ENCODE results near the gene APC2.

DNA sequence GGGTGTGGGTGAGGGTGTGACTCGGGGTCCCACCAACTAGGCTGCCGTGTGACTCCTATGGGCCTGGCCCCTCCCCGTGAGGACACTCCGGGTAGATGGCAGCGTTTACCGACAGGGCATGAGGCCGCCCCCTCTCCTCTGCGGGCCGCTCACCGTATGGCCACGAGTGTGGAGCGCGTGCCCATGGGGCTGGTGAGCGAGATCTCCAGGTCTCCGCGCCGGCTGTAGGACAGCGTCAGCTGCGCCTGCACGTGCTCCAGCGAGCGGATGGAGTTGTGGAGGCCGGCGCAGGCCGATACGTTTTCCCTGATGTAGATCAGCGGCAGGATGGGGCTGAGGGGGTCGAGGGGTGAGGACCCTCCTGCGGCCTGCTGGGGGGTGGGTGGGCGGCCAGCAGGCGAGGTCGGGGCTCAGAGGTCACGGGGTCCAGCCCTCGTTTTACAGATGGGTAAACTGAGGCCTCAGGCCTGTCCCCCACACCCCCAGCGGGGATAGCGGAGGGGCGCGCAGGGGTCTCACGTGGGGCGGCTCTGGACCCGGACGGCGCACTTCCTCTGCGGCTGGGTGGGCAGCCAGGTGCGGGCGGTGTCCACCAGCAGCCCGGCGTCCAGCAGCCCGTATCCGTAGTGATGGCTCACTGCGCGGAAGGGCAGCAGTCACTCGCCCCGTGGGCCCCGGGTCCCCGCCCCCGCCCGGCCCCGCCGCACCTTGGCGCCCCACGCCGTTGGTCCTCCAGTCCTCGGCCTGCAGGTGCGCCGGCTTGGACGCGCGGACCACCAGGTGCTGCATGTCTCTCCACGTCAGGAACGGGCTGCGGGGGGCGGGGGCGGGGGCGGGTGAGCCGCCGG, 33.4 kb downstream of the APC2 start:
- TF ChIP-seq POLR2AphosphoS5 (IDR thresholded peaks at IDR 0.05; ENCODE audit: borderline replicate concordance, low read depth, low read length) (no peak), EZH2 (IDR thresholded peaks at IDR 0.05) (no peak), FOXP2 (optimal IDR thresholded peaks at IDR 0.05; ENCODE audit: control extremely low read depth, extremely low read length, insufficient read depth) (no peak)

Measured in SK-N-MC (cell line).